ENCODE measurements around the gene ACYP1. TPM values are rescaled to one million over a fixed set of nuclear protein-coding genes. Genes with fewer than 3 reads are reported as not detected.

ACYP1 gene
- total and polyA plus RNA-seq, 9 of the 15 experiments (the other 6 are each of a cell fraction or from before 2014, with no cell fraction given), result 19.9 to 113 (median 52.3) TPM

DNA sequence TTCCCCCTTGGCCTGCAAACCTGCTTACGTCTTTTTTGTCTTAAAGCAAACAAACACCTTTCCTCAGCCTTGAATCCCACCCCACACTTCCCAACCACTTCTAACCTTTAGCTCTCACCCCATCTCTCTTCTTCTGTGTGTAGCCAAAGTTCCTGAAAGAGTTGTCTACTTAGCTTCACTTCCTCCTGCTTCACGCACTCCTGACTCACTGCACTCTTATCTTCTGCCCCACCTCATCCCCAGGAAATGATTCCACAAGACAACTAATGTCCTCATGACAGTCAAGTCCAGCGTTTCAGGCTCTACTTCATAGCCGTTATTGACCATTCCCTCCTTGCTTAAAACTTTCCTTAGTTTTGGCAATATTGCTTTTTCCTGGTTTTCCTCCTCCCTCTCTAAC, 38.7 kb downstream of the ACYP1 start:
- ChIA-PET POLR2A (interaction anchor here (0.9 to 1.8 kb wide), 5 partner anchors 11 to 164 kb away, joined by 3 to 7 read pairs (median 3); partner anchors contain the start of gene ZC2HC1C), CTCF (ENCODE audit: low intra/inter-chr PET ratio) (no interaction called here)
- H3K27ac ChIP-seq (ENCODE audit: extremely low read depth, low read depth, low read length), result peak overlapping the region; percentile 74
- DNase-seq (ENCODE audit: extremely low read depth in 1 of 4, low spot score in 3 of 4), result peak in 2 of 4 experiments; percentile 53 to 72
- intact Hi-C loops (cut with micrococcal nuclease) (no loop called here), in situ Hi-C loops (cut with MboI) (no loop called here)
- peak overlapping the region; percentile 60 for H3K4me2 ChIP-seq (ENCODE audit: insufficient read depth, low read length)
- FAIRE-seq, result peak; percentile 94
- 0% methylated on average over 4 of the region's 4 CpGs for WGBS (ENCODE audit: insufficient coverage, low coverage, missing lambda C conversion rate)
- BruUV-seq (replicated peaks), result no TSS peak
- H3K9ac ChIP-seq (ENCODE audit: insufficient read depth in 1 of 2, low read depth in 2 of 2, low read length in 2 of 2), result 0 out of 4 replicates have a peak overlapping the region, but pooled peaks of 1 of the 2 experiments have one; percentile 14
- no peaks in the 10 kb centered on the region for H4K20me1 ChIP-seq (replicated peaks; ENCODE audit: control insufficient read depth, insufficient read depth, low read length)
- H3K4me1 ChIP-seq (replicated peaks in 1 of 2; ENCODE audit: control insufficient read depth in 2 of 2, insufficient read depth in 2 of 2, low read length in 2 of 2), result peaks cover 0 to 19% of the 10 kb centered on the region in 2 experiments; a peak in 3 of 5 replicates
- no peaks in the 10 kb centered on the region for H3K79me2 ChIP-seq (ENCODE audit: control insufficient read depth, insufficient read depth, low read length)
- no peaks in the 10 kb centered on the region for H3K27me3 ChIP-seq (ENCODE audit: control insufficient read depth in 2 of 2, insufficient read depth in 2 of 2, low read length in 2 of 2)
- no peaks in the 10 kb centered on the region for H3K9me3 ChIP-seq (replicated peaks; ENCODE audit: control insufficient read depth, insufficient read depth, low read depth, low read length)
- H2AFZ ChIP-seq (ENCODE audit: low read depth, low read length), result 0 out of 2 replicates have a peak overlapping the region, but pooled peaks have one; percentile 47
- no peak overlapping the region for H3K4me3 ChIP-seq
- no peaks in the 10 kb centered on the region for H3K9me1 ChIP-seq (ENCODE audit: control insufficient read depth, insufficient read depth, low read length)
- H3K36me3 ChIP-seq (ENCODE audit: control insufficient read depth, insufficient read depth, low read length), result peaks cover 38% of the 10 kb centered on the region; the same call in 2 of the 3 replicates
- ATAC-seq, result peak; percentile 96
- TF ChIP-seq ZNF175 (CRISPR knock-in tag; IDR thresholded peaks at IDR 0.05; ENCODE audit: low read depth), result peak; percentile 78; the same call in 1 of the 2 replicates
- no peak for TF ChIP-seq ZNF609 (CRISPR knock-in tag; IDR thresholded peaks at IDR 0.05; ENCODE audit: borderline replicate concordance)
- TF ChIP-seq MAFK (IDR thresholded peaks at IDR 0.05; ENCODE audit: low read length), result no peak
- TF ChIP-seq USF1 (CRISPR knock-in tag; IDR thresholded peaks at IDR 0.05), result no peak
- no peak for TF ChIP-seq DNMT1 (IDR thresholded peaks at IDR 0.05)
- no peak for TF ChIP-seq CUX1 (CRISPR knock-in tag; IDR thresholded peaks at IDR 0.05)
- no peak for TF ChIP-seq ZBTB49 (CRISPR knock-in tag; IDR thresholded peaks at IDR 0.05; ENCODE audit: borderline replicate concordance)
